GM20000 (cell line): ENCODE measurements around the gene SLC6A13.

Experiments
- DNase-seq: peaks from one replicate; pipeline ENCODE4 v3.0.0; 2012; ENCODE audit warnings: low spot score
- CTCF ChIP-seq: IDR thresholded peaks from 2 replicates; pipeline ENCODE4 v1.5.1; 2012; ENCODE audit warnings: mild to moderate bottlenecking, control low read depth; ENCODE audit errors: extremely low read depth, missing control alignments

The SLC6A13 gene

GRCh38 chr12:202081-202731, 60.4 kb downstream of the SLC6A13 start:
- no peak for DNase-seq
- no peak for TF ChIP-seq CTCF

- TF ChIP-seq CTCF, result no peak
- no peak for DNase-seq
Measured at GRCh38 chr12:201361-201760, 61.3 kb downstream of the SLC6A13 start.

- no peak for DNase-seq
- TF ChIP-seq CTCF, result no peak
Measured at GRCh38 chr12:198705-199104, 63.9 kb downstream of the SLC6A13 start.

- no peak for TF ChIP-seq CTCF
- DNase-seq, result no peak
Measured at GRCh38 chr12:197911-198695, 64.5 kb downstream of the SLC6A13 start.

- no peak for TF ChIP-seq CTCF
- DNase-seq, result no peak
Measured at GRCh38 chr12:197347-197746, 65.3 kb downstream of the SLC6A13 start.

GRCh38 chr12:196436-196835, 66.2 kb downstream of the SLC6A13 start:
- no peak for TF ChIP-seq CTCF
- no peak for DNase-seq

- no peak for TF ChIP-seq CTCF
- DNase-seq, result no peak
Measured at GRCh38 chr12:195951-196350, 66.7 kb downstream of the SLC6A13 start.
